Omental fat pad (tissue), 4 donors: ENCODE data around the gene TUBGCP4. TPM values are rescaled to one million over a fixed set of nuclear protein-coding genes. Genes with fewer than 3 reads are reported as not detected.

Experiments
- ATAC-seq: fragments of 150-250 bp; one replicate; pipeline ENCODE4 v1.9.1; 2016; ENCODE audit warnings: mild to moderate bottlenecking, moderate library complexity; ENCODE audit not compliant: low FRiP score
- DNase-seq: peaks from one replicate; pipeline ENCODE4 v3.0.0-alpha.2; 2019; ENCODE audit warnings: low spot score
- total RNA-seq, 4 donors: library from RNA; depleted of rRNA; stranded (reverse); fragments of >200 nt; gene quantifications; one replicate each; pipeline ENCODE4 v1.1.0, GENCODE V29; 2016
- TF ChIP-seq, protein P1 (sequence below), 3 donors: fragments of 450-650 bp; IDR thresholded peaks; one replicate each; pipeline ENCODE4 v1.5.1; 2016 to 2017; ENCODE audit warnings: antibody characterized with exemption in 3 of 3, mild to moderate bottlenecking in 3 of 3, moderate library complexity in 2 of 3

TUBGCP4 gene, protein sequence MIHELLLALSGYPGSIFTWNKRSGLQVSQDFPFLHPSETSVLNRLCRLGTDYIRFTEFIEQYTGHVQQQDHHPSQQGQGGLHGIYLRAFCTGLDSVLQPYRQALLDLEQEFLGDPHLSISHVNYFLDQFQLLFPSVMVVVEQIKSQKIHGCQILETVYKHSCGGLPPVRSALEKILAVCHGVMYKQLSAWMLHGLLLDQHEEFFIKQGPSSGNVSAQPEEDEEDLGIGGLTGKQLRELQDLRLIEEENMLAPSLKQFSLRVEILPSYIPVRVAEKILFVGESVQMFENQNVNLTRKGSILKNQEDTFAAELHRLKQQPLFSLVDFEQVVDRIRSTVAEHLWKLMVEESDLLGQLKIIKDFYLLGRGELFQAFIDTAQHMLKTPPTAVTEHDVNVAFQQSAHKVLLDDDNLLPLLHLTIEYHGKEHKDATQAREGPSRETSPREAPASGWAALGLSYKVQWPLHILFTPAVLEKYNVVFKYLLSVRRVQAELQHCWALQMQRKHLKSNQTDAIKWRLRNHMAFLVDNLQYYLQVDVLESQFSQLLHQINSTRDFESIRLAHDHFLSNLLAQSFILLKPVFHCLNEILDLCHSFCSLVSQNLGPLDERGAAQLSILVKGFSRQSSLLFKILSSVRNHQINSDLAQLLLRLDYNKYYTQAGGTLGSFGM
- 10 to 100 TPM; 10.5 to 13.2 (median 12.6) TPM for total RNA-seq

DNA sequence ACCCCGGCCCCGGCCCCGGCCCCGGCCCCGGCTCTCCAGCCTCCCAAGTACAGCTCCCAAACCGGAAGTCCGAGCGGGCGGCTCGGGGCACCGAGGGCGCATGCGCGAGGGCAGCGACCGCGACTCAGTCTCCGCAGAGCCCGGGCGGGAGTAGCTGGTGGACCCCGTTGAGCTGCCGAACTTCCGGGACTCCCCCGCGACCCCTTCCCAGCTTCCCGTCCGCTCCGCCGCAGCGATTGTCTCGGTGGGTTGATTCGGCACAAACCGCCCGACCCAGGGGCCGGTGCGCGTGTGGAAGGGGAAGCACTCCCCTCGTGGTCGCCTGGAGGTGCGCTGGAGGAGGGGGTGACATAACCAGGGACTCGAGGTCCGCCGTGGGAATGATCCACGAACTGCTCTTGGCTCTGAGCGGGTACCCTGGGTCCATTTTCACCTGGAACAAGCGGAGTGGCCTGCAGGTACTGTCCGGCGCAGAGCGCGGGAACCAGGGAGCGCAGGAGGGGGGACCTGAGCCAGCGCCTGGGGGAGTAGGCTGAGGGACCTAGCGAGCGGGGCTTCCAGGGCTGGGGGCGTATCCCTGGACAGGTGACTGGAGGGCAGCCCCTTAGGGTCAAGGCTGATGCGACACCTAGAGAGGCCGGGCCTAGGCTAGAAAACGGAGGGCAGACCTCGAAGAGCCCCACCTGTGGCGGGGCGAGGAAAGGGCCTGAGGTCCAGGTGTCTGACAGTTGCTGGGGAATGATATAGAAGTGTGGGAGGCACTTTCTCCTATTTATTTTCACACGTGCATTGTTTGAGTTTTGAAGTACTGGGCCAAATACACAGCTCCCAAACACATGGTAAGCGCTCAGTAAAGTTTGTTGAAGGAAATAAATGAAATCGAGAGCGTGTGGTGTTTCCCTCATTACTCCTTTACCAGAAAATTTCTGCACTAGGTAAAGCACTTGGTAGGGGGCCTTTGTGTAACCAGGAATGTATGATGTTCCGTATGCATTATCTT, at the start of gene TUBGCP4, which contains the start of gene ZSCAN29:
Gene TUBGCP4, plus strand, starts transcription at position 127 of the 1,000 bp plus-strand sequence. Its CDS starts 254 bp downstream, at position 381.
Gene ZSCAN29, minus strand, starts transcription at position 69 of the 1,000 bp plus-strand sequence. CDS start 1,130 bp downstream, outside the sequence.
- DNase-seq (peak; percentile 23), ATAC-seq (peak; percentile 90)
- TF ChIP-seq, protein P1, sequence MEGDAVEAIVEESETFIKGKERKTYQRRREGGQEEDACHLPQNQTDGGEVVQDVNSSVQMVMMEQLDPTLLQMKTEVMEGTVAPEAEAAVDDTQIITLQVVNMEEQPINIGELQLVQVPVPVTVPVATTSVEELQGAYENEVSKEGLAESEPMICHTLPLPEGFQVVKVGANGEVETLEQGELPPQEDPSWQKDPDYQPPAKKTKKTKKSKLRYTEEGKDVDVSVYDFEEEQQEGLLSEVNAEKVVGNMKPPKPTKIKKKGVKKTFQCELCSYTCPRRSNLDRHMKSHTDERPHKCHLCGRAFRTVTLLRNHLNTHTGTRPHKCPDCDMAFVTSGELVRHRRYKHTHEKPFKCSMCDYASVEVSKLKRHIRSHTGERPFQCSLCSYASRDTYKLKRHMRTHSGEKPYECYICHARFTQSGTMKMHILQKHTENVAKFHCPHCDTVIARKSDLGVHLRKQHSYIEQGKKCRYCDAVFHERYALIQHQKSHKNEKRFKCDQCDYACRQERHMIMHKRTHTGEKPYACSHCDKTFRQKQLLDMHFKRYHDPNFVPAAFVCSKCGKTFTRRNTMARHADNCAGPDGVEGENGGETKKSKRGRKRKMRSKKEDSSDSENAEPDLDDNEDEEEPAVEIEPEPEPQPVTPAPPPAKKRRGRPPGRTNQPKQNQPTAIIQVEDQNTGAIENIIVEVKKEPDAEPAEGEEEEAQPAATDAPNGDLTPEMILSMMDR (IDR thresholded peaks at IDR 0.05) = no peak

- ATAC-seq (no peak), DNase-seq (no peak)
These were observed 45.7 kb upstream of the TUBGCP4 start for GRCh38 chr15:43325039-43325684.

DNA sequence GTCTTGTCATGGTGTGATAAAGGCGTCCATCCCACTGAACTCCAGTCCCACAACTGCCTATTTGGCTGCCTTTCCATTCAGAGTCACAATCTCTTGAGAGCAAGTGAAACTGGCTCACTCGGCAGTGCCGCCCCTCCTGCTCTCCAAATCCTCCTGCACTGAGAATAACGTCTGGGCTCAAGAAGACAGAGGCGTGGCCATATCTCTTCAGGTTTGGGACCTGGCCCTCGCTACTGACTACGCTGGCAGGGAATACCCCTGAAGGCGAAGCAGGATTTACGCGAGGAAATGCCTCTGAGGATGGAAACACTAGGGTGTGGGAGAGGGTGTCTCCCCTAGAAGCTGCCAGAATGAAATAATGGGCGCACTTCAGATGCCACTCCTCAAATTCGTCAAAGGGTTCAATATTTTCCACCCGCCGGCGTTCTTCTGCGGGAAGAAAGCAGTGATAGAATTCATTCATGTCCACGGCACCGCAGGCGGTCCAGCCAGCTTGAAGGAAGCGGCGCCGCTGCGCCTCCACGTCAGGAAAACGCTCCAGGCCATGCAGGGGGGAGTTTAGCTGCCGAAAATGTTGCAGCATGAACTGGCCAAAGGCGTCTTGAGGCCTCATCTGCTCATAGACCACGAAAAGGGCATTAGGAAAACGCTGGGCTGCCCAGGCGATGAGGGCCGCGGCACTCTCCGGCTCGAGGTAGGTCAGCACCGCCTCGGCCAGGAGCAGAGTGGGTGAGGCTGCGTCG, 41.5 kb upstream of the TUBGCP4 start:
- DNase-seq (no peak), ATAC-seq (no peak)
- TF ChIP-seq, protein P1 (IDR thresholded peaks at IDR 0.05) = no peak

More at GRCh38 chr15:43325039-43325684, 45.7 kb upstream of the TUBGCP4 start:
- TF ChIP-seq, protein P1 (IDR thresholded peaks at IDR 0.05) = no peak

DNA sequence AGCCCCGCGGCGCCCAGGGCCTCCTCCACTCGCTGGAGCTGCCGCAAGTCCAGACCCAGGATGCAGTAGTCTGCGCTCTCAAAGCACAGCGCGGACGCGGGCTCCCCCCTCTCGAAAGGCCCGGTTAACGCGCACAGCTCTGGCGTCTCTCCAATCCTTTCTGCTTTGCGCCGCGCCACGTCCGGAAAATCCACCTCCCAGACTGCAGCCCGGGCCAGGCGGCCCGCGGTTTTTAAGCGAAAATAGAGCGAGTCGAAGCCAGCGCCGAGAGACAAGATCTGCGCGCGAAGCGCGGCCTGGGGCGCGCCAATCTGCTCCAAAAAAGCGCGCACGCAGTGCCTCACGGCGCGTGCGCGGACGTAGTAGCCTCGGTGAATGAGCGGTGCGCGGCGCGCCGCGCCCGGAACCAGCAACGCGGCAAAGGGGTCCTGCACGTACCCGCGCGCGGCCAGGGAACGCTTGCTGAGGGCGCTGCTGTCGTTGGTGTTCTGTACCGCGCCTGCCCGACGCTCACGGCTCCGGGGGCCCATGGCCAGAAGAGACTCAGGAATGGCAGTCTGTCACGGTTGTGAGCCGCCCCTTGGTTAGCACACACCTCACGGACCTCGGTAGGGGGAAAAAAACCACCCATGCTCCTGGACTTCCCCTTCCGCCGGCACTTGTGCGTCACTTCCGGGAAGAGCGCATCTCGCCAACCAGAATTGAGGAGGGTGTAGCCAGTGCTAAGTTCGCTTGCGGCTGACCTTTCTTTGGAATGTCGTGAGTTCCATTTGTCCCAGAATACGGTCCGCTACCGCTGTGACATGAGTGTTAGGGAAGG, 40.7 kb upstream of the TUBGCP4 start, which contains the start of gene LCMT2:
Gene LCMT2, minus strand, starts transcription at position 614 of the 820 bp plus-strand sequence. Its CDS starts 84 bp downstream, at position 530.
- DNase-seq (peak; percentile 73), ATAC-seq (peak; percentile 90)
- TF ChIP-seq, protein P1 (IDR thresholded peaks at IDR 0.05) = no peak

- ATAC-seq = peak; percentile 17
These were observed 40.2 kb upstream of the TUBGCP4 start for GRCh38 chr15:43330780-43331087.

More at GRCh38 chr15:43330780-43331087, 40.2 kb upstream of the TUBGCP4 start:
- DNase-seq = no peak
- TF ChIP-seq, protein P1 (IDR thresholded peaks at IDR 0.05) = no peak
